Gastrocnemius medialis (tissue), 4 donors: ENCODE results near the gene PCDHB7. TPM values are rescaled to one million over a fixed set of nuclear protein-coding genes. Genes with fewer than 3 reads are reported as not detected.
"Not testable (repeated sequence)": the region's sequence is repeated elsewhere in the genome, so short reads cannot be mapped to it uniquely, and the experiment has no call there.

Source experiments
- ATAC-seq, 2 donors: fragments of 150-250 bp; one replicate each; pipeline ENCODE4 v1.9.1; 2016
- DNase-seq, 2 donors: peaks; one replicate each; pipeline ENCODE4 v3.0.0-alpha.2; 2019
- H3K27ac ChIP-seq, 4 donors: fragments of 200-600 bp; sonication (generic); 1 replicate in 1 of 4; 2 replicates in 3 of 4; pipeline ENCODE4 v1.5.1; 2016 to 2018; ENCODE audit warnings: mild to moderate bottlenecking in 2 of 4, moderate library complexity in 1 of 4
- H3K27me3 ChIP-seq, 3 donors: fragments of 200-600 bp; sonication (generic) in 2 of 3; 1 replicate in 1 of 3; 2 replicates in 2 of 3; pipeline versions ENCODE4 v1.5.1 to v1.6.0; 2016 to 2019; ENCODE audit warnings: mild to moderate bottlenecking in 1 of 3, moderate library complexity in 1 of 3
- H3K36me3 ChIP-seq, 2 donors: fragments of 200-600 bp; sonication (generic) in 1 of 2; one replicate each; pipeline ENCODE4 v1.5.1; 2017 to 2018
- H3K4me1 ChIP-seq, 2 donors: fragments of 200-600 bp; sonication (generic) in 1 of 2; one replicate each; pipeline ENCODE4 v1.5.1; 2016 to 2017; ENCODE audit warnings: mild to moderate bottlenecking in 2 of 2
- H3K4me3 ChIP-seq, 4 donors: fragments of 200-600 bp; sonication (generic) in 3 of 4; 1 replicate in 1 of 4; 2 replicates in 3 of 4; pipeline ENCODE4 v1.5.1; 2016 to 2019; ENCODE audit warnings: mild to moderate bottlenecking in 2 of 4
- H3K9me3 ChIP-seq, 3 donors: fragments of 200-600 bp; sonication (generic) in 2 of 3; 1 replicate in 1 of 3; 2 replicates in 2 of 3; pipeline ENCODE4 v1.5.1; 2016 to 2019
- CTCF ChIP-seq, 5 experiments: fragments of 450-650 bp in 3 of 5; fragments of 200-600 bp in 2 of 5; sonication (generic) in 2 of 5; IDR thresholded peaks in 4 of 5; conservative IDR thresholded peaks in 1 of 5; 1 replicate in 4 of 5; 2 replicates in 1 of 5; pipeline ENCODE4 v1.5.1; 2016 to 2019; ENCODE audit warnings: antibody characterized with exemption in 5 of 5, mild to moderate bottlenecking in 3 of 5, moderate library complexity in 3 of 5
- POLR2A ChIP-seq, 2 donors: fragments of 450-650 bp; IDR thresholded peaks; one replicate each; pipeline ENCODE4 v1.6.1; 2017; ENCODE audit warnings: antibody characterized with exemption in 2 of 2, mild to moderate bottlenecking in 2 of 2, moderate library complexity in 2 of 2
- in situ Hi-C, 4 donors: fragments of 200-750 bp; cut with MboI; loops; one replicate each; pipeline versions ENCODE4 v1.15.0 to v1.8.0; 2017; ENCODE audit warnings: low sequenced_read_pairs in 4 of 4
- intact Hi-C: fragments of 100-400 bp; cut with DNase I; formaldehyde crosslinking; loops from one replicate; pipeline ENCODE4 v1.15.1; 2023; ENCODE audit warnings: low total_unique reads
- total RNA-seq, 4 donors: library from RNA; depleted of rRNA; stranded (reverse); fragments of >200 nt; gene quantifications; one replicate each; pipeline versions ENCODE4 v1.1.0 to v1.2.3, GENCODE V29; 2016

Gene PCDHB7
- under 1 TPM; 0.07 to 0.75 (median 0.20) TPM for total RNA-seq

- H3K9me3 ChIP-seq: peaks cover 0 to 14% (median 7%) of the 10 kb centered on the region in 3 donors
- in situ Hi-C loops: no loop called here
These were observed at the start of gene PCDHB7 for GRCh38 chr5:141172381-141173204. Gene PCDHB7, plus strand, starts transcription at chr5:141172644. Its CDS starts 192 bp downstream, at chr5:141172836.

GRCh38 chr5:141123396-141124135 lies 48.9 kb upstream of the PCDHB7 start:
- H3K4me1 ChIP-seq, DNase-seq, H3K36me3 ChIP-seq, H3K9me3 ChIP-seq, in situ Hi-C loops, intact Hi-C loops, H3K27me3 ChIP-seq, H3K27ac ChIP-seq, ATAC-seq, H3K4me3 ChIP-seq: not testable (repeated sequence)

More at GRCh38 chr5:141172381-141173204, at the start of gene PCDHB7:
- Histone ChIP-seq H3K4me3 (peak within 1 kb of the TSS in 1 of 4 donors; percentile 5), H3K36me3 (no peaks in the 10 kb centered on the region), H3K27ac (no peak within 1 kb of the TSS), H3K27me3 (peaks cover 5 to 31% (median 21%) of the 10 kb centered on the region in 3 donors), H3K4me1 (no peaks in the 10 kb centered on the region)
- intact Hi-C loops: no loop called here
- no peak for TF ChIP-seq POLR2A (IDR thresholded peaks at IDR 0.05)
- TF ChIP-seq CTCF (IDR thresholded peaks at IDR 0.05 in 4 of 5, conservative IDR thresholded peaks at IDR 0.05 in 1 of 5): peak in 1 of 5 experiments; percentile 33
- DNase-seq: no peak
- ATAC-seq: no peak

GRCh38 chr5:141127305-141127704 lies 45.1 kb upstream of the PCDHB7 start:
- H3K4me1 ChIP-seq: no peaks in the 10 kb centered on the region
- no peaks in the 10 kb centered on the region for H3K36me3 ChIP-seq
- intact Hi-C loops: no loop called here
- no peak for TF ChIP-seq POLR2A (IDR thresholded peaks at IDR 0.05)
- TF ChIP-seq CTCF (IDR thresholded peaks at IDR 0.05 in 4 of 5, conservative IDR thresholded peaks at IDR 0.05 in 1 of 5): no peak
- H3K9me3 ChIP-seq: no peaks in the 10 kb centered on the region
- H3K27me3 ChIP-seq: no peaks in the 10 kb centered on the region
- ATAC-seq (no peak), DNase-seq (no peak)
- H3K4me3 ChIP-seq: no peak overlapping the region
- H3K27ac ChIP-seq: no peak overlapping the region
- in situ Hi-C loops: no loop called here

GRCh38 chr5:141135030-141135717 lies 37.3 kb upstream of the PCDHB7 start, which contains the start of gene PCDHB5:
Gene PCDHB5, plus strand, starts transcription at chr5:141135206. Its CDS starts 229 bp downstream, at chr5:141135435.
- peak in 3 of 5 experiments; percentile 19 to 46 (median 32) for TF ChIP-seq CTCF (IDR thresholded peaks at IDR 0.05 in 4 of 5, conservative IDR thresholded peaks at IDR 0.05 in 1 of 5)
- no peak for TF ChIP-seq POLR2A (IDR thresholded peaks at IDR 0.05)
- no peak for DNase-seq
- no peaks in the 10 kb centered on the region for H3K36me3 ChIP-seq
- no peak for ATAC-seq
- no peaks in the 10 kb centered on the region for H3K27me3 ChIP-seq
- no peaks in the 10 kb centered on the region for H3K4me1 ChIP-seq
- in situ Hi-C loops (no loop called here), intact Hi-C loops (no loop called here)
- peaks cover 0 to 5% (median 0%) of the 10 kb centered on the region in 3 donors for H3K9me3 ChIP-seq
- peak within 1 kb of the TSS in 1 of 4 donors; percentile 49 for H3K27ac ChIP-seq
- peak within 1 kb of the TSS; percentile 34 to 54 (median 47) for H3K4me3 ChIP-seq
